A204.1 (cell line): ENCODE results near the gene ZC3H8.

Experiments
- FAIRE-seq: peaks from 2 replicates; lab custom pipeline; 2012; peaks lifted over from hg19 to GRCh38; lab: Jason Lieb, UNC

ZC3H8 gene

GRCh38 chr2:112195167-112195766, 59.6 kb downstream of the ZC3H8 start:
- FAIRE-seq = no peak

- no peak for FAIRE-seq
Measured at GRCh38 chr2:112194482-112194881, 60.4 kb downstream of the ZC3H8 start.

DNA sequence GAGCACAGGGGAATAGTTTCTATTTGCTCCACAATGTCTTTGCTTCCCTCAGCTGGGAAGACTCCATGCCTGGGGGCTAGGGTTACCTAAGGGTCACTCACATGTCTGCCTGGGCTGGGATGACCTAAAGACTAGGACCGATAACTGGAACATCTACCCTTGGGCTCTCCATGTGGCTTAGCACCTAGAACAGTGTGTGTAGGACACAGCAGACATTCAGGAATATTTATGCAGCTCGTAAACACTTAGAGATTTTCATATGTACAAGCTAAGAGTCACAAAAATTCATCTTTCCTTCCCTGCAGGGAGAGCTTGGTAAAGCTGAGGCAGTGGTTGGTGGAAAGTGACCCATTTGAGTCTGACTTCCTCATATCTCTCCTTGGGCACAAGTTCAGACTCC, 60.8 kb downstream of the ZC3H8 start:
- no peak for FAIRE-seq

- no peak for FAIRE-seq
Measured at GRCh38 chr2:112189001-112189556, 65.8 kb downstream of the ZC3H8 start.

GRCh38 chr2:112187805-112188596, 66.8 kb downstream of the ZC3H8 start:
- FAIRE-seq = no peak

DNA sequence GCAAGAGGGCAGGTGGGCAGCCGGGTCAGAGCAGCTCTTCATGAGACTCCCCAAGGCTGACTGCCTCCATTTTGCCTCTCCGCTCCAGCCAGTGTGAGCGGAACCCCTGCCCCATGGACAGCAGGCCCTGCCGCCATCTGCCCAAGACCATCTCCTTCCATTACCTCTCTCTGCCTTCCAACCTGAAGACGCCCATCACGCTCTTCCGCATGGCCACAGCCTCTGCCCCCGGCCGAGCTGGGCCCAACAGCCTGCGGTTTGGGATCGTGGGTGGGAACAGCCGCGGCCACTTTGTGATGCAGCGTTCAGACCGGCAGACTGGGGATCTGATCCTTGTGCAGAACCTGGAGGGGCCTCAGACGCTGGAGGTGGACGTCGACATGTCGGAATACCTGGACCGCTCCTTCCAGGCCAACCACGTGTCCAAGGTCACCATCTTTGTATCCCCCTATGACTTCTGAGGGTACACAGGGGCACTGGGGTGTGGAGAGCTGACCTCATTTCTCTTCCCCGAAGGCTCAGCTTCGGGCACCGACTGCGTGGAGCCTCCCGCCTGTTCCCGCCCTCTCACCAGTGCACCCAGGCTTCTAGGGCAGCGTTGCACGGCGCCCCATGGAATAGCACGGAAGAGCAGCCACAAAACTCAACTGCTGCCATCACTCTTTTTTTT, 67.7 kb downstream of the ZC3H8 start:
- no peak for FAIRE-seq

GRCh38 chr2:112185131-112185530, 69.7 kb downstream of the ZC3H8 start:
- no peak for FAIRE-seq

- FAIRE-seq = no peak
Measured at GRCh38 chr2:112184121-112184520, 70.7 kb downstream of the ZC3H8 start.

DNA sequence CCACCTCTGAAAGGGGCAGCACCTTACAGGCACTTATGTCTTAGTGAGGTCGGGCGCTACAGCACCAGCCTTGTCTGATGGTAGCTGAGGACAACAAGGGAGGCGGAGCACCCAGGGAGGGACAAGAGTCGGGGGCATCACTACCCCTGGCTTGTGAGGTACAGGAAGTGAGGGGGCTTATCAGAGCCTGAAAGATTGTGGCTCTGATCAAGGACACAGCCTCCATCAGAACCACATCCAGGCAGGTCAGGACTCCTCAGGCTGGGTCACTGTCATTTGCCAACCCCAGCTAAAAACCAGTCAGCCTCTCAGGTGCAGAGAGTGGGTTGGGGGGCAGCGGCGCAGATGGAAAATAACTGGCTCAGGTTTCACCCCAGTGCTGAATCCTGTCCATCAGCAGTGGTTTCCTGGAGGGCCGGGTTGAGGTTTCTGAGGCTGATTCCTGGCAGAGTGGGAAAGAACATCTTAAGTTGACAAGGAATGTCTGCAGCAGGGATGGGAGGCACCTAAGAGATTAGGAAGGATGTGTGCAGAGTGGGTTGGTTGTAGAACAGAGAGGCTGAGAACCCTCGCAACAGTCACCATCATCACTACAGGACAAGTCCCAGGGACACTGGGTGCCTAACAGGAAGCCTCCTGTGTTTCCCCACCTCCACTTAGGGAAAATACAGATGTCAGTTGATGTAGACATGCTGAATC, 71.4 kb downstream of the ZC3H8 start:
- no peak for FAIRE-seq

GRCh38 chr2:112182581-112183034, 72.2 kb downstream of the ZC3H8 start:
- FAIRE-seq = no peak

GRCh38 chr2:112181571-112182290, 73.1 kb downstream of the ZC3H8 start:
- no peak for FAIRE-seq

GRCh38 chr2:112175958-112176573, 78.8 kb downstream of the ZC3H8 start:
- FAIRE-seq = no peak

GRCh38 chr2:112175333-112175732, 79.5 kb downstream of the ZC3H8 start:
- no peak for FAIRE-seq

DNA sequence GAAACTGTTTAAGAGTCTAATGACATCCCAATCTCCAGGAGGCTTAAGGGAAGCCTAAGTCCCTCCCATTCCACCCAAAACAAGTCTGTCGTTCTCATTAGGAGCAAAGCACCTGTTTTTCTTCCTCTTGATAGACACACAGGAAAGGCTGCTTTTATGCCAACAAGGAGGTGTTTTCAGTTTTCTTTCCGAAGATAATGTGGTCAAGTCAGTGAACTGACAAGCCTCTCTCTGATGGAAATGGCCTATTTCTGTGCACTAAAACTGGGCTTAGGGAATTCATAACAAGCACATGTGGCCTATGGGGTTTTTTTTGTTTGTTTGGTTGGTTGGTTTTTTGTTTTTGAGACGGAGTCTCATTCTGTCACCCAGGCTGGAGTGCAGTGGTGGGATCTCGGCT, 80.5 kb downstream of the ZC3H8 start:
- no peak for FAIRE-seq

DNA sequence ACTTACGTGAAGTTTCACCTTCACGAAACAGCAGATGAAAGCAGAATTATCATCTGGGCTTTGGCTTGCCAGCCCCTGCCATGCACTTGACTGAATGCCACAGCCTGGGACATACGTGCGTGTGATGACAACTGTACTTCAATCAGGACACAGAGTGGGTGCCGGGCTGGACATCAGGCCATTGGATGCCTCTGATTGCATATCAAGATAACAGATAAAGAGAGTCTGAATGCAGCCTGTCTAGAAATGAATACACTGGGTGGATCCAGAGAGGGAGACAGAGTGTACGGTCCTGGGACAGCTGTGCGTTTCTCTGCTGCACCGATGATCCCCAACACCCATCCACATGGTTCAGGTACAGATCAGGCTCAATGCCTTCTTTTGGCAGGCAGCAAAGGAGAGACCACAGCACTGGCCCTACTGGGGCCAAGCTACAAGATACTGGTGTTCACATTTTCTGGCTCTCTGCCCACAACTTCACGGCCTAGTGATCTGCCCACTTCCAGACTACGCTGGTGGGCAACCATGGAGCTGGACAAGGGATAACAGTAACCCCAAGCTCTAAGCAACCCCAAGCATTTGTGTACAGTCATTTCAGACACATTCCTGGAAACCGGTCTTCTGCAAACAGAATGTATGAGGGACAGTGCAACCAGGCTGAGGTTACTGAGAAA, 81.1 kb downstream of the ZC3H8 start:
- FAIRE-seq = no peak

GRCh38 chr2:112170495-112170894, 84.3 kb downstream of the ZC3H8 start:
- FAIRE-seq = no peak

GRCh38 chr2:112168422-112169124, 86.3 kb downstream of the ZC3H8 start:
- no peak for FAIRE-seq

- no peak for FAIRE-seq
Measured at GRCh38 chr2:112166806-112167499, 87.9 kb downstream of the ZC3H8 start.

DNA sequence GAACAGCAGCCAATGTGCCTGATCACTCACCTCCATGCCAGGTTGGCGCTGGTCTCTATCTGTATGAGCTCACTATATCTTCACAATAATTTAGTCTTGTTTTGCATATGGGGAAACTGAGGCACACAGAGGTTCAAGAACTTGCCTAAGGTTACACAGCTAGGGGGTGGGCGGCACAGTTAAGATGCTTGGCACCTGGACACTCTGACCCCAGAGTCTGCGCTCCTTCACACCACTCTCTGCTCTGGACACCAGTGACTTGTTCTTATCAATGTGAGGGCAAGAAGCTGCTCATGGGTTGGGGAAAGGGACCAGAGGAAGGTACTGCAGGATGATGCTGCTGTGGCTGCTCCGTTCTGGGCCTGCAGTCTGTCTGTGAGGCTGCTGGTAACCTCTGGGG, 89.5 kb downstream of the ZC3H8 start:
- FAIRE-seq = no peak
